Immature natural killer cell (primary cell): Measurements from ENCODE around the gene TAF4B. TPM values are rescaled to one million over a fixed set of nuclear protein-coding genes. Genes with fewer than 3 reads are reported as not detected.
"Not testable (repeated sequence)": the region's sequence is repeated elsewhere in the genome, so short reads cannot be mapped to it uniquely, and the experiment has no call there.

Source experiments
- DNase-seq, 3 donors: peaks; one replicate each; pipeline ENCODE4 v3.0.0; 2022; ENCODE audit warnings: mixed read lengths in 1 of 3
- H3K27ac Mint-ChIP-seq, 6 donors: one replicate each; pipeline ENCODE4 v1.8.0; 2020; ENCODE audit warnings: mixed read lengths in 6 of 6, mild to moderate bottlenecking in 5 of 6, inconsistent platforms in 4 of 6, moderate library complexity in 3 of 6
- H3K27me3 Mint-ChIP-seq, 3 donors: one replicate each; pipeline ENCODE4 v1.8.0; 2020 to 2021; ENCODE audit warnings: low read depth in 3 of 3, mild to moderate bottlenecking in 3 of 3, mixed read lengths in 3 of 3, moderate library complexity in 3 of 3, inconsistent platforms in 1 of 3
- H3K36me3 Mint-ChIP-seq, 3 donors: one replicate each; pipeline ENCODE4 v1.8.0; 2020; ENCODE audit warnings: mixed read lengths in 3 of 3, inconsistent platforms in 2 of 3, mild to moderate bottlenecking in 2 of 3
- H3K4me1 Mint-ChIP-seq, 2 donors: one replicate each; pipeline ENCODE4 v1.8.0; 2020; ENCODE audit warnings: inconsistent platforms in 2 of 2, mild to moderate bottlenecking in 2 of 2, mixed read lengths in 2 of 2, moderate library complexity in 1 of 2
- H3K4me3 Mint-ChIP-seq, 5 donors: one replicate each; pipeline ENCODE4 v1.8.0; 2020; ENCODE audit warnings: mild to moderate bottlenecking in 5 of 5, mixed read lengths in 5 of 5, inconsistent platforms in 3 of 5, moderate library complexity in 3 of 5
- H3K9me3 Mint-ChIP-seq, 6 donors: one replicate each; pipeline ENCODE4 v1.8.0; 2020; ENCODE audit warnings: mild to moderate bottlenecking in 6 of 6, mixed read lengths in 6 of 6, inconsistent platforms in 4 of 6, moderate library complexity in 3 of 6
- polyA plus RNA-seq, 3 donors: library from polyadenylated mRNA; unstranded; fragments of 300-500 nt; fragmentation: Illumina TruSeq; gene quantifications; one replicate each; pipeline ENCODE4 v1.2.3, GENCODE V29; 2021

Gene TAF4B
- polyA plus RNA-seq, 3 donors from 2014 or later = 1.0 to 2.4 (median 1.1) TPM

DNA sequence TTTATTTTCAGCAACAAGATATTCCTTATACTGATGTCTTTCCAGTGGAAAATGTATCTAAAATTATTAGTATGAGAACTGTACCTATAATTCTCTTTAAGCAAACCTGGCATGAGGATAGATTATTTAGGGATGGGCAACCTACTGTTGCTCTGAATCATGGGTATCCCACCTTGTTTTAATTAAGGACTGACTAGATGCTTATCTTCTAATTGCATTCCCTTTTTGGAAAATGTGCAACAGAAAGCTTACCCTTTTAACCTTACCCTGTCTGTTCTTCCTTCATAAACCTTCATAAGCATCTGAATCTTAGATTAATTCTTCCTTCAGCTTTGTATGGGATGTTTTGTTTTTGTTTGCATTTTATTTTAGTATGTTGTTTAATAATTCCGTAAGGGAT is 110.3 kb downstream of the TAF4B start:
- Mint-ChIP-seq H3K4me1 (no peaks in the 10 kb centered on the region), H3K4me3 (no peak overlapping the region), H3K27me3 (peaks cover 0 to 2% (median 0%) of the 10 kb centered on the region in 3 donors), H3K9me3 (no peaks in the 10 kb centered on the region), H3K36me3 (no peaks in the 10 kb centered on the region), H3K27ac (no peak overlapping the region)
- DNase-seq = no peak

DNA sequence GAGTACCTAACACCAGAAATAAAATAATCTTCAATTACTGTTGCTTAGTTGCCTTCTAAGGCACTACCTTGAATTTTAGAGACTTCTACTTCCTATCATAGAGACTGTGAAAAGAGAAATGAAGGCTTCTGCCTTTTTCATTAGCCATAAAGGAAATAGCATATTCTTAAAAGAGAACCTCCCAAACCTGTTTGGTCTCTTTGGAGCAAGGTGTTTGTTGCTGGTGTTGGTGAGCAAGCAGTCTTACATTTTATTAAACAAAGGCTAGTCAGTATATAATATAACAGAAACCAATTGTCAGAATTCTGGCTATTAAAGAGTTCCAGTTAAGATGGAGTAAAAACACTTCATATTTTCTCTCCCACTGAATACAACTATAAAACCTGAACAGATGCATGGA is 116.4 kb downstream of the TAF4B start:
- no peak for DNase-seq
- H3K36me3 Mint-ChIP-seq = peaks cover 0 to 3% (median 0%) of the 10 kb centered on the region in 3 donors
- H3K4me1 Mint-ChIP-seq = no peaks in the 10 kb centered on the region
- H3K9me3 Mint-ChIP-seq = peaks cover 6 to 29% (median 19%) of the 10 kb centered on the region in 6 donors
- no peak overlapping the region for H3K27ac Mint-ChIP-seq
- H3K4me3 Mint-ChIP-seq = no peak overlapping the region
- H3K27me3 Mint-ChIP-seq = peaks cover 0 to 2% (median 0%) of the 10 kb centered on the region in 3 donors

DNA sequence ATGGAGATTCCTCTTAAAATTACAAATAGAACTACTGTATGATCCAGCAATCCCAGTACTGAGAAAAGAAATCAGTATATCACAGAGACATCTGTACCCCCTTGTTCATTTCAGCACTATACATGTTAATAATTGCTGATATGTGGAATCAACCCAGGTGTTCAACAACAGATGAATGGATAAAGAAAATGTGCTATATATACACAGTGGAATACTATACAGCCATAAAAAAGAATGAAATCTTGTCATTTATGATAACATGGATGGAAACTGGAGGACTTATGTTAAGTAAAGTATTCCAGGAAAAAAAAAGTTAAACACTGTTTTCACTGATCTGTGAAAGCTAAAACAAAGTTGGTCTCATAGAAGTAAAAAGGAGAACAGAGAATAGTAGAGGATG is 124.7 kb downstream of the TAF4B start:
- Mint-ChIP-seq H3K36me3 (no peaks in the 10 kb centered on the region), H3K4me3 (no peak overlapping the region), H3K4me1 (no peaks in the 10 kb centered on the region), H3K27ac (no peak overlapping the region), H3K27me3 (peaks cover 0 to 3% (median 0%) of the 10 kb centered on the region in 3 donors), H3K9me3 (peaks cover 8 to 17% (median 13%) of the 10 kb centered on the region in 6 donors)
- no peak for DNase-seq

DNA sequence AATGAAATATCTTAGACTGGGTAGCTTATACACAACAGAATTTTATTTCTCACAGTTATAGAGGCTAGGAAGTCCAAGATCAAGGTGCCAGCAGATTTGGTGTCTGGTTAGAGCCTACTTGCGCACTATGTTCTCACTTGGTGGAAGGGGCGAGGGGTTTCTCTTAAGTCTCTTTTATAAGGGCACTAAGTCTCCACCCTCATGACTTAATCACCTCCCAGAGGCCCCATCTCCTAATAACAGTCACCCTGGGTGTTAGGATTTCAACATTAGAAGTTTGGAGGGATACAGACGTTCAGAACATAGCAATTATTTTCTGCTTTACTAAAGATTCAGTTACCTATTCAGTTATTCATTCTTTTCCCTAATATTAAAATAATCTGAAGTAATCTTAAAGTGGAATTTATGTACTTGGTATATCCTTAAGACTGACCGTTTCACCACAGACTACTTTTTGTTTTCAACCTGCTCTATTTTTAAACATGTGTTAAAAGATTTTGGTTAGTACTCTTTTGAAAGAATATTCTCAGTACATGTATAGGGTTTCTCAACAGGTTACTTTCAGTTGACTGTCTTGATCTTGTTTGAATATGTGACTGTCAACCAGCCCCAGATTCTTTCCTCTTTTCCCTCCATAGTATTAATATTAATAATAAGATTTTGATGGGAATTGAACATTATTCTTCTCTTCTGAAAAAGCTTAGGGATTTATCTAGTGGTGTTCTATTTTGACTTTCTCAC is 130.0 kb downstream of the TAF4B start:
- H3K4me1 Mint-ChIP-seq = no peaks in the 10 kb centered on the region
- H3K4me3 Mint-ChIP-seq = no peak overlapping the region
- H3K9me3 Mint-ChIP-seq = peaks cover 0 to 2% (median 0%) of the 10 kb centered on the region in 6 donors

DNA sequence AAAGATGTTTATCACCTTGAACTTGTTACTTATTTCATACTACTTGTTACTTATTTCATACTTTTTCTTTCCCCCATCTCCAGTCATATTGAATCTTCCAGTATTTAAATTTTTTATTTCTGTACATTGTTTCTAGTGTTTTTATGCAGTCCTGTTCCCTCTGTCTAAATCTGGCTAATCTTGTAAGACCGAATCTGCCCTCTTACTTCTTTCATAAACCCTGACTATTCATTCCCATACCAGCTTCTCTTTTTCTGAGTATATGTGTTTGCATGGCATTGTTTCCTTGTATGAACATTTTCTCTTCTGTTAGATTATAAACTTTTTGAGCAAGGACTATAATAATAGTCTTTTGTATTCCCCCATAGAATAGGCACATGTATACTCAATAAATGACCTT is 131.7 kb downstream of the TAF4B start:
- Mint-ChIP-seq H3K9me3 (no peaks in the 10 kb centered on the region), H3K27ac (no peak overlapping the region), H3K27me3 (peaks cover 0 to 2% (median 1%) of the 10 kb centered on the region in 3 donors), H3K4me3 (no peak overlapping the region), H3K4me1 (no peaks in the 10 kb centered on the region), H3K36me3 (no peaks in the 10 kb centered on the region)
- no peak for DNase-seq

More for the DNA sequence above, 130.0 kb downstream of the TAF4B start:
- H3K27me3 Mint-ChIP-seq = peaks cover 0 to 2% (median 2%) of the 10 kb centered on the region in 3 donors
- H3K27ac Mint-ChIP-seq = no peak overlapping the region
- no peak for DNase-seq
- H3K36me3 Mint-ChIP-seq = no peaks in the 10 kb centered on the region

DNA sequence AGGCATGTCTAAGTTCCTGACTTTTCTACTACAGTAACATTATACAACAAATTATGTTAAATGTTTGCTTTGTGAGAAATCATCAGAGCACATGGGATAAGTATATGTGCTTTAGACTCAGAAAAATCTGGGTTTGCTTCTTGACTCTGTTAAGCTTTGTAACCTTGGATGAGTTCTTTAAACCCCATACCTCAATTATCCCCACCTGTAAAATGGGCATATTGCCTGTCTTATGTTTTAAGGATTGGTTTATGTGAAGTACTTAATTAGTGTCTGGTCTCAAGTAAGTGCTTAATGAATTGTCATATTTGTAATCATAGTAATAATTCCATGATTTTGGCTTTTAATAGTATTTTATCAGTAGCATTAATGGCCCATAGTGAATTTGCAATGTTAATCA is 135.8 kb downstream of the TAF4B start:
- Mint-ChIP-seq H3K9me3 (no peaks in the 10 kb centered on the region), H3K4me1 (no peaks in the 10 kb centered on the region), H3K36me3 (no peaks in the 10 kb centered on the region), H3K27me3 (peaks cover 0 to 2% (median 1%) of the 10 kb centered on the region in 3 donors), H3K27ac (no peak overlapping the region), H3K4me3 (no peak overlapping the region)
- no peak for DNase-seq

DNA sequence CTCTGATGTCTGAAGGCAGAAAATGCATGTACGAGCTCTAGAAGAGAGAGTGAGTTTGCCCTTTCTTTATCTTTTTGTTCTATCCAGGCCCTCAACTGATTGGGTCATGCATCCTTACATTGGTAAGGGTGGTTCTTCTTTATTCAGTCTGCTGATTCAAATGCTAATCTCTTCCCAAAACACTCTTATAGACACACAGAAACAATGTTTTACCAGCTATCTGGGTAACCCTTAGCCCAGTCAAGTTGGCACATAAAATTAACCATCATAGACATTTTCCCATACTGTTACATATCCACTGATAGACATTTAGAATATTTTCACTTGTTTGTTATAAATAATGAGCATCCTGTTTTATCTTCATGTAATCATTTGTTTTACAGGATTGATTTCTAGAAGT is 141.2 kb downstream of the TAF4B start:
- DNase-seq = no peak
- no peaks in the 10 kb centered on the region for H3K36me3 Mint-ChIP-seq
- no peaks in the 10 kb centered on the region for H3K27me3 Mint-ChIP-seq
- no peak overlapping the region for H3K27ac Mint-ChIP-seq
- H3K4me3 Mint-ChIP-seq = no peak overlapping the region
- no peaks in the 10 kb centered on the region for H3K4me1 Mint-ChIP-seq
- peaks cover 0 to 2% (median 0%) of the 10 kb centered on the region in 6 donors for H3K9me3 Mint-ChIP-seq

DNA sequence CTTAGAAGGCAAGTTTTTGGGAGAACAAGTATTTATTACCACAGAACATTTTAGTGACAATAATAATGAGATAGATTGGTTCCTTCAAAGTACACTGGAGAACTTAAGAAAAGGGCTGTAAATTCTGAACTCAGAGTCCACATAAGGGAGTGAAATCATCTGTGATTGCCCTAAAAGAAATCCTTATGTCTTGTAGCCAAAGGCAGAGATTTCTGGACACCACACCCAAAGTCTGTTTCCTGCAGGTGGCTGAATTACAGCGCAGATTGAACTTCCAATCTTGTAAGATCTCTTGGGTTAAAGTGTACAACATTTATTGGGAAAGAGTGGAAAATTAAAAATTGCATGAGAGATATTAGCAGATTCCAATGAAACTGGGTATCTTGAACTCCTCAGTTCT is 143.8 kb downstream of the TAF4B start:
- Mint-ChIP-seq H3K4me3 (no peak overlapping the region), H3K4me1 (no peaks in the 10 kb centered on the region), H3K27me3 (peaks cover 0 to 2% (median 0%) of the 10 kb centered on the region in 3 donors), H3K9me3 (peaks cover 0 to 2% (median 0%) of the 10 kb centered on the region in 6 donors), H3K36me3 (no peaks in the 10 kb centered on the region), H3K27ac (no peak overlapping the region)
- DNase-seq = no peak

DNA sequence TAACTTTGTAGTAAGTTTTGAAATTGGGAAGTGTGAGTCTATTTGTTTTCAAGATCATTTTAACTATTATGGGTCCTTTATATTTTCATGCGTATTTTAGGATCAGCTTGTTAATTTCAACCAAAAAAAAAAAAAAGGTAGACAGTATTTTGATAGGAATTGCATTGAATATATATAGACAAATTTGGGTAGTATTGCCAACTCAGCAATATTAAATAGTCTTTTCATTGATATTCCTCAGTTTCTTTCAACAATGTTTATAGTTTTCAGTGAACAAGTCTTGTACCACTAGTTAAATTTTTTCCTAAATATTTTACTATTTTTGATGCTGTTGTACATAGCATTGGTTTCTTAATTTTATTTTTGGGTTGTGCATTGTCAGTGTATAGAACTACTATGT is 149.9 kb downstream of the TAF4B start:
- H3K4me1 Mint-ChIP-seq = no peaks in the 10 kb centered on the region
- H3K27me3 Mint-ChIP-seq = peaks cover 0 to 2% (median 0%) of the 10 kb centered on the region in 3 donors
- no peaks in the 10 kb centered on the region for H3K36me3 Mint-ChIP-seq
- H3K27ac Mint-ChIP-seq = no peak overlapping the region
- H3K4me3 Mint-ChIP-seq = no peak overlapping the region
- H3K9me3 Mint-ChIP-seq = peaks cover 0 to 3% (median 0%) of the 10 kb centered on the region in 6 donors
- no peak for DNase-seq

DNA sequence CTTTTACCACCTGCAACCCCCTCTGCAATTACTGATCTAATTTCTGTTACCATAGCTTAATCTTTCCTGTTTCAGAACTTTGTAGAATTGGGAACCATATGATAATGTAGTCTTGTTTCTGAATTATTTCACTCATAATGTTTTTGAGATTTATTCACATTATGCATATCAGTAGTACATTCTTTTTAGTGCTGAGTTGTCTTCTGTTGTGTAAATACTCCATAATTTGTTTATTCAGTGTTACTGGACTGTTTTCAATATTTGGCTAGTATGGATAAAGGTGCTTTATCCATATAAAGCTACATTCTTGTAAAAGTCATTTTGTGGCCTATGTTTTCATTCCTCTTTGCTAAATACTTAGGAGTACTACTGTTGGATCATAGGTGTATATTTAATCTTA is 152.5 kb downstream of the TAF4B start:
- Mint-ChIP-seq H3K4me1 (no peaks in the 10 kb centered on the region), H3K4me3 (no peak overlapping the region), H3K27ac (no peak overlapping the region), H3K36me3 (no peaks in the 10 kb centered on the region), H3K9me3 (peaks cover 0 to 3% (median 0%) of the 10 kb centered on the region in 6 donors), H3K27me3 (peaks cover 0 to 2% (median 0%) of the 10 kb centered on the region in 3 donors)
- DNase-seq = no peak

DNA sequence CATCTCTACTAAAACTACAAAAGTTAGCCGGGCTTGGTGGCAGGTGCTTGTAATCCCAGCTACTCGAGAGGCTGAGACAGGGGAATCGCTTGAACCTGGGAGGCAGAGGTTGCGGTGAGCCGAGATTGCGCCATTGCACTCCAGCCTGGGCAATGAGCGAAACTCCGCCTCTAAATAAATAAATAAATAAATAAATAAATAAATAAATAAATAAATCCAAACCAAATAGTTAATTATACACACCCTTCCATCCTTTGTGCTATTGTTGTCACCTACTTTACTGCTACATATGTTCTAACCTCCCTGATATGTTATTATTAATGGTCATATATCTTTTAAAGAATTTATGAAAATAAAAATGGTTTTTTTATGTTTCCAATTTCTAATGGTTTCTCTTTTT is 155.3 kb downstream of the TAF4B start:
- DNase-seq, H3K4me1 Mint-ChIP-seq, H3K9me3 Mint-ChIP-seq, H3K27ac Mint-ChIP-seq, H3K4me3 Mint-ChIP-seq, H3K36me3 Mint-ChIP-seq, H3K27me3 Mint-ChIP-seq: not testable (repeated sequence)

DNA sequence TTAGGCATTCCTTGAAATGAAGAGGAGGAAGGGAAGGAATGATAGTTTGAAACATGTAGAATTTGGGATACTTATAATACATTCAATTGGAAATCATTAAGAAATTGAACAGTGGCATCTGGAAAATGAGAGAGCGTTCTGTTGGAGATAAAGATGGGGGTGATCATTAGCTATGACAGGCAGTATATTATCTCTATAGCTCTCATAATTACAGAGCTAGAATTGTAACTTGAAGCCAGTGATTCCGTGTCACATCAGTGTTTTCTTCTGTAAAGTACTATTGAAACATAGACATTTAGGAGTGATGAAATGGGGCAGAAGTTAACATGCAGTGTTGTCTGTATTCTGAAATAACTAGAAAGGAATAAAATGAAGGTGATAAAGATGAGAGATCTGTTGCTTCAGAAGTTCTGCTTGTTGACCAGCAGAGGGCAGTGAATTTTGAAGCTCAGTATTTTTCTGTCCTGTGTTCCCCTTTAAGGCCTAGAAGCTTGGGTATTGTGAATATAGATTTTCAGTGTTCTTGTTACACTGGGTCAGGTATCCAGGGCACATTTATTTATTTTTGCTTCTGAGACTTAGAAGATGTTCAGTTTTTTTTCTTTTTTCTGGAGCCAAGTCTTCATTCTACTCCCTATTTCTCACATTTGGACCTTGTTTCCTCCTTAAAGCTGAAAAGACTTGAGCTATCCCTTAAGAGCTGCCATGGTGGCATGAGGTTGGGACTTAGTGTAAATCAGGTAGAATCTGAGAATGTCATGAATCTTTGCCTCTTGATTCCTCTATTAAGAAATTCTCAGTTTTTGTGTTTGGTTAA is 157.4 kb downstream of the TAF4B start:
- no peak overlapping the region for H3K27ac Mint-ChIP-seq

DNA sequence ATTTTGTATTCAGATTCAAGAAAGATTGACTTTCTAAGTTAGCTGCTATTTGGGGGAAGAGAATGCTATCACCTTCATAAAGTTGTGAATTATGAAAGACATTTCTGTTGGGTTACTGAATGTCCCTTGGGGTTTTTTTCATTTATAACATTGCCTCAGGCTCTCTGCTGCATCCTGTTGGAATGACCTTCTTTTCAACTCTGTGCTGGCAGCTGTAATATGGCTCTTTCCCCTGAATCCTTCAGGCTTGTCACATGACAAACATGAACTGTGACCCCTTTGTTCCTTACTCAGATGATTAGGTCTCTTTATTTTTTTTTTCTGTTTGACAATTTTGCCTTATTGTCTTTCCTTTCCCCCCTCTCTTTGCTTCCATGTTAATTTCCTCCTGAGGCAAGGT is 159.8 kb downstream of the TAF4B start:
- Mint-ChIP-seq H3K36me3 (no peaks in the 10 kb centered on the region), H3K27ac (no peak overlapping the region), H3K4me1 (no peaks in the 10 kb centered on the region), H3K9me3 (no peaks in the 10 kb centered on the region), H3K27me3 (peaks cover 0 to 3% (median 0%) of the 10 kb centered on the region in 3 donors), H3K4me3 (no peak overlapping the region)
- no peak for DNase-seq

More for the DNA sequence above, 157.4 kb downstream of the TAF4B start:
- H3K4me1 Mint-ChIP-seq = no peaks in the 10 kb centered on the region
- H3K4me3 Mint-ChIP-seq = no peak overlapping the region
- no peaks in the 10 kb centered on the region for H3K9me3 Mint-ChIP-seq
- H3K36me3 Mint-ChIP-seq = no peaks in the 10 kb centered on the region
- peaks cover 0 to 3% (median 0%) of the 10 kb centered on the region in 3 donors for H3K27me3 Mint-ChIP-seq
- DNase-seq = peak in 2 of 3 donors; percentile 6 to 11

DNA sequence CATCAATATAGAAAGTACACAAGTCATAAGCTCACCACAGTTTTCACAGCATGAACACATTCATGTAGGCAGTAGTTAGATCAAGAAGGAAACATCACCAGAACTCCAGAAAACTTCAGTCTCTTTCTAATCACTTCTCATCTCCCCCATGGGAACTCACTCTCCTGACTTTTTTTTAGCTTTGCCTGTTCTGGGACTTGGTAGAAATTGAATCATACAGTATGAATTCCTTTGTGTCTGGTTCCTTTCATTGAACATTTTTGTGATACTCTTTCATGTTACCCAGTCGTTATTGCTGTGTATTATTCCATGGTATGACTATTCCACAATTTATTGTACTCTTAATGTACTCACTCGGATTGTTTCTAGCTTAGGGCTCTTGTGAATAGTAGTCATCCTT is 160.2 kb downstream of the TAF4B start:
- no peak overlapping the region for H3K4me3 Mint-ChIP-seq
- no peak overlapping the region for H3K27ac Mint-ChIP-seq
- H3K4me1 Mint-ChIP-seq = no peaks in the 10 kb centered on the region
- H3K9me3 Mint-ChIP-seq = no peaks in the 10 kb centered on the region
- DNase-seq = no peak
- no peaks in the 10 kb centered on the region for H3K36me3 Mint-ChIP-seq
- H3K27me3 Mint-ChIP-seq = peaks cover 0 to 3% (median 0%) of the 10 kb centered on the region in 3 donors
